Measurements from ENCODE around the gene JPT1.

- TF ChIP-seq CTCF (conservative IDR thresholded peaks at IDR 0.05; ENCODE audit: low read depth in 2 of 2) (no peak), NANOG (IDR thresholded peaks at IDR 0.05; ENCODE audit: borderline replicate concordance) (no peak), ZNF462 (CRISPR knock-in tag; IDR thresholded peaks at IDR 0.05) (no peak), EZH2phosphoT487 (IDR thresholded peaks at IDR 0.05; ENCODE audit: unreplicated experiment) (no peak), EZH2 (IDR thresholded peaks at IDR 0.05; ENCODE audit: low read depth, unreplicated experiment) (no peak), POLR2AphosphoS5 (IDR thresholded peaks at IDR 0.05; ENCODE audit: low read depth) (no peak), REST (IDR thresholded peaks at IDR 0.05; ENCODE audit: unreplicated experiment) (no peak), CREB1 (CRISPR knock-in tag; IDR thresholded peaks at IDR 0.05; ENCODE audit: low read depth) (no peak), JUNB (IDR thresholded peaks at IDR 0.05; ENCODE audit: unreplicated experiment) (no peak)
Measured at GRCh38 chr17:75110234-75110937, 43.9 kb downstream of the JPT1 start.
